Activated CD8-positive, alpha-beta memory T cell treated with anti-CD3 and anti-CD28 coated beads, Interleukin-2, amount 50 U/mL, for 4 hours (primary cell): ENCODE measurements around the gene MGA.

Experiments used
- DNase-seq: peaks from one replicate; pipeline ENCODE4 v3.0.0-alpha.2; 2020

MGA gene

GRCh38 chr15:41789662-41790061, 129.5 kb downstream of the MGA start:
- no peak for DNase-seq

- no peak for DNase-seq
Measured at GRCh38 chr15:41790169-41790568, 130.0 kb downstream of the MGA start.

GRCh38 chr15:41790756-41791546, 130.7 kb downstream of the MGA start:
- no peak for DNase-seq

DNA sequence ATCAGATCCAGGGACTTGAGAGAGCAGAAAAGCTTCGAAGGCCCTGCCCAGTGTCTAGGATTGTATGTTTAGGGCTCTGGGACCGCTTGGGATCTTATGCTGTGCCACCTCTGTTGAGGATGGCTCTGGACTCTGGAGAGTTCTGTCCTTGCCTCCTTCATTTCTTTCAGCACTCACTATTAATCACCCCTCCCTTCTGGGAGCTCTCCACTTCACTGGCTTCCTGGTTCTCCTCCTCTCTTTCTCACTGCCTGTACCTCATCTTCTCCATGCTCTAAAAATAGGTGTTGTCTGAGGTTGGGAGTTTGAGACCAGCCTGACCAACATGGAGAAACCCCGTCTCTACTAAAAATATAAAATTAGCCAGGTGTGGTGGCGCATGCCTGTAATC, 131.3 kb downstream of the MGA start:
- DNase-seq: no peak

GRCh38 chr15:41792000-41792637, 131.9 kb downstream of the MGA start:
- DNase-seq: no peak

DNA sequence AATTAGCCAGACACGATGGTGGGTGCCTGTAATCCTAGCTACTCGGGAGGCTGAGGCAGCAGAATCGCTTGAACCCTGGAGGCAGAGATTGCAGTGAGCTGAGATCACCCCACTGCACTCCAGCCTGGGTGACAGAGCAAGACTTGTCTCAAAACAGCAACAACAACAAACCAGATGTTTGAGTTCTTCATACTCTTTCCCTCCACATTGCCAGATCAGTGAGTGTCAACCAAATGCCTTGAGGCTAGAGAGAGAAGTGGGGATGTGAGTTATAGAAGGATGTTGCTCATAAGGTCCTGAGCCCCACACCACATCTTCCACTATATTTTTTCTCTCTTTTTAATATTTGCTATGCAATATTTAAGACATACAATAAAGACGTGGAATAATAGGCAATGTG, 133.9 kb downstream of the MGA start:
- no peak for DNase-seq

GRCh38 chr15:41795996-41796856, 136.0 kb downstream of the MGA start:
- no peak for DNase-seq

DNA sequence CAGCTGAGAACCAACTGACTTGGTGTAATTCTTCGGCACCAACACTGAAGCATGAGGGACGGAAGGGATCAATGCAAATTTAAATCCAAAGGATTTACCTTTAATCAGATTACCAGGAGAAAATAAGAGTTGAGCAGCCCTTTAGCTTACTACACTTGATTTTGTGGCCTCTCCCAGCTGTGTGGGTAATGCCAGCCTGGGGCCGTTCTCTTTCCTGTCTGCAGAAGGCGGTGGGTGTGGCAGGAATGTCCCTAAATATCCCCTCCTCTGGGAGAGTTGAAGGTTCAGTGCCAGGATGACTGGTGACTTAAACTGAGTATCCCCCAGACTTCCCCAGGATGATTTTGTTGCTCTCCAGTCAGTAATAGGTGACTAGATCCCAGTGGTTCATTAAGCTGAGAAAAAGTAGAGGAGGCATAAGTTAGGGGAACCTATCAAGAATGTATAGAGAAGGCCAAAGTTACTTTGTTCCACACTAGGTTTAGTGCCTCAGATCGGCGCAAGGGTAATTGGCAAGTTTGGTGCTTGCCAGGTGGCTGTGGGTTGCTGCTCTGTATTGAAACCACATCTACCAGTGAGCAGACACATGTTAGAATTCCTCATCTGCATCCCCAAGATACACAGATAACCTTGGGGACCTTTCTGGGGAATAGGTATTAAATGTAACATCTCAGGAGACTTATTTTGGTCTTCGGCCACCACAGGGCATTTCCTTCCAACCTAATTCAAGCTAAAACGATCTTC, 137.2 kb downstream of the MGA start:
- no peak for DNase-seq

DNA sequence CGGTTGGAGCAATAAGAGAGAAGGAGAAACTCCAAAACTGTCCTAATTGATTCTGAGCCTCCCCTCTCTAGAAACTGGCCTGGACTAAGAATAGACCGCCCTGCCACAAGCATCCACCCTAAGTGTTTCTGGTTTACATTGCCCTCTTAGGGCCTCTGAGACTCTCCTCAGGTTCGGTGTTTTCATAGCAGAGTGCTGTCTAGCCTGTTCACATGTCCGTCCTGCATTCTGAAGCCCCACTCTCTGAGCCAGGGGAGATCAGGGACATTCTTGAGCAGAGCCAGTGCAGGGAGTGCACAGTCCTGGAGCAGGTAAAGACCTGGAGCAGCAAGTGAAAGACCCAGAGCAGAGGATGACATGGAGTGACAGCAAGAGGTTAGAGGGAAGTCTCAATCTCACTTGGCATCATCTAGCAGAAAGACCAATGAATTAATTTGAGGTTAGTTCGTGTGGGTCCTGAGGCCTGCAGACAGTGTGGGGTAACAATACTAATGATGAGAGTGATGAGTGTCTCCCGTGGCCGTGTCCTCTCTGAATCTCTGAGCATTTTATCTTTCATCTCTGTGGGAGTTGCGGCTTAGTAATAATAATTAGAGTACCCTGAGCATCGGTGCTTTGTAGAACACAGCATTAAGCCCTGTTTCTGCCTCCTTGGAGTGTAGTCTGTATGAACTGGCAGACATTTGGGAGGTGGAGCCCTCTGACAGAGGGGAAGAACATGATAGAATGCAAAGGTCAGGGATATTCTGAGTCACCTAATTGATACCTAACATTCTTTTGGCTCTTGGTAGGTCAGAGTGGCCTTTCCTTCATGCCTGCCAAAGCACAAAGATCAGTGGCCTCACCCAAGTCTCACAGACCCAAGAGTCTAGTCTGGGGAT, 138.6 kb downstream of the MGA start:
- DNase-seq: no peak

DNA sequence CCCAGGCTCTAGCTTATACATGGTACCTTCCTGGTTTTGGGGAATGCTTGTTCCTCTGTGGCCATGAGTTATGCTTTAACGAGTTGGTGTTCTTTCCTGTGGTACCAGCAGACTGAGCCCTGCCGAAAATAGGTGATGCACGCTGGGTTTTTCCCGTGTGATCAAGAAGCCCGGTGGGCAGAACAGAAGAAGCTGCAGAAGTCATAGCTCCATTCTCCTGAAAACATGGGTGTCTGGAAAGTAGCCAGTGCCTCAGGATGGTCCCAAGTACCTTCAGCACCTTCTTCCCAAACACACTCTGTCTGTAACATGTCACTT, 139.2 kb downstream of the MGA start:
- no peak for DNase-seq

DNA sequence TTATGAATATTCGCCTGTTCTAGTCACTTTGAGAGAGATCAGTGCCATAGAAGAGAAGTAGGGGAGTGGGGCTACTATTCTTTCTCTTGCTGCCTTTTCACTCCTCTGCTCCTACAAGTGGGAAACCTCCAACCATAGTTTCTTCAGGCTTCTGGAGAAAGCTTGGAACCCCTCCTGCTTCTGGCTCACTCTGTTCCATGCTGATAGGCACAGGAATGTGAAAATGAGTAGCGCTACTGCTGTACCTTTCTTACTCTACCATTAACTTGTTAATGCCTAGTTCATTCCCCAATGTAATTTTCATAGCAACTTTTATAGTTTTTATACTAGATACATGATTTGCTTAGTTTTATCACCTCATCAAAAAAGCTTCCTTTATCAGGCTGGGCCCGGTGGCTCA, 141.0 kb downstream of the MGA start:
- no peak for DNase-seq

- no peak for DNase-seq
Measured at GRCh38 chr15:41801850-41802455, 141.7 kb downstream of the MGA start.

- no peak for DNase-seq
Measured at GRCh38 chr15:41804361-41804760, 144.2 kb downstream of the MGA start.

DNA sequence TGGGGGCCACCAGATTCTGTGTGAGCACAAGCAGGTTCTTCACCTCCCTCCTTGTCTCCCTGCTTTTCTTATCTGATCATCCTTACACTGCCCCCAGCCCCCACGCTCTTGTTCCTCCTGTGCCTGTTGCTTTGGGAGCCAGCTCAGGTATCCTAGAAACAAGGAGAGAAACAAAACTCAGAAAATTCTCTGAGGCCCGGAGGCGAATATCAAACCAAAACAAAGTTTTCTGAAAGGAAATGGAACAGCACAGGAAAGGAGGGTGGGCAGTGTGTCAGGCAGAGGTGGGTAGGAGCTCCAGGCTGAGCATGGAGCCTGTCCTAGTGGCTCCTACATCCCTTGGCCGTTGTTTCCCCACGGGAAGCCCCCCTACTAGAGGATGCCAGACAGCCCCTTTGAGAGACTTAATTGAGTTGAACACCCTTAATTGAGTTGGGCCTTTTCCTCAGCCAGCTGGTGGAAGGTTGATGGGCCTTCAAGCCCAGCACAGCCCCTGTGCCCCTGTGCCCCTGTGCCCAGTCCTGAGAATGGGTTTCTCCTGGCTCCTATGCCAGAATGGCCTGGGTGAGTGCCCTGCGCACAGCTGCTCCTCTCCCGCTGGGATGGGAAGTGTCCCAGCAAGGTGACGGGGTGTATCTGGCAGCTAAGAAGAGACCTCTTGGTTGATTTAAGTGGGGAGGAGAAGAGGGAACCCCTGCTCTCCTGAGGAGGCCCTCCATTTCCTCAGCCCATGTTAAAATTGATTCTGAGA, 144.9 kb downstream of the MGA start:
- no peak for DNase-seq

- DNase-seq: no peak
Measured at GRCh38 chr15:41805711-41806110, 145.5 kb downstream of the MGA start.

- no peak for DNase-seq
Measured at GRCh38 chr15:41806291-41807181, 146.3 kb downstream of the MGA start.

DNA sequence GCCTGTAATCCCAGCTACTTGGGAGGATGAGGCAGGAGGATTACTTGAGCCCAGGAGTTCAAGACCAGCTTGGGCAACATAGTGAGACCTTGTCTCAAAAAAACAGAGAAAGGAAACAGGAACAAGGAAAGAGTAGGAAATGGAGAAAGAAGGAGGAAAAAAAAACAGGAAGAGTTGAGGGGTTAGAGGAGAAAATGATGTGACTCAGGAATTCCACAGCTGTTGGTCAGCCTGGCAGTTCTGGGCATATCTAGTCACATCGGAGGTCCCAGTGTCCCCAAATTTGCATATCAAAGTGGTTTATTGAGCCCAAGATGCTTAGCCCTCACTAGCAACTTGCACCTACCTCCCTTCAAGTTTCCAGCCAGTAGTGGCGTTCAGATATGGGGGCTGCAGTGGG, 148.9 kb downstream of the MGA start:
- DNase-seq: no peak

DNA sequence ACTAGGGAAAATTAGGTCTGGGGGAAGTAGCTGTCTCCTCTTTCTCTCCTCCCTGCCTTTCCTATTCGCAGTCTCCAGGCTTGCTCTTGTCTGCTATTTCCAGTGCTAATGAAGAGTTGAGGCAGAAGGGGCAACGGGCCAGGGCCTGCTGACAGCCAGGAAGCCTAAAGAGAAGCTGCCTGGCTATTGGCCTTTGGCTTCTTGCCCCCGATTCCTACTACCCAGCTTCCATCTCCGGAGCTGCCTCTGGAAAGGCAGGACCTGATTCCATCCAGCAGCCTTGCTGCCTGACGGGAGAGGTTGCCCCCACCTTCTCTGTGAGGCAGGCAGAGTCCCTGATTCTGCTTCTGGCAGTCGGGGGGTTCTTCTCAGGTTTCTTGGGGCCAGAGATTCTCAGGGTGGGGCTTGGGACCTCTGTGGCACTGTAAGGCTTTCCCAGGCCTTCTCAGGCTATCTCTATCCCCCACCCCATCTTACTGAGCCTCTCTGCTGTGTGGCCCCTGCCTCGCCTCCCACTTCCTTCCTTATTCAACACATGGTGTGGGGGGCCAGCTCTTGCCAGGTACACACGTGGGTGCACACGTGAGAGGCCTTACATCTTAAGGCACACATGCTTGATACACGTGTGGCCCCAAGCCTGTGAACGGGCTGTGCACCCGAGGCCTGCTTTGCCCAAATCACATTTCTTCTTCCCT, 149.5 kb downstream of the MGA start:
- DNase-seq: no peak
